Anterior cingulate cortex (tissue), 58 donors: ENCODE data around the gene BRSK1.

Source experiments
- DNase-seq, 58 donors: peaks; one replicate each; lab custom pipeline; 2025; lab: John Stamatoyannopoulos, UW

The BRSK1 gene

DNA sequence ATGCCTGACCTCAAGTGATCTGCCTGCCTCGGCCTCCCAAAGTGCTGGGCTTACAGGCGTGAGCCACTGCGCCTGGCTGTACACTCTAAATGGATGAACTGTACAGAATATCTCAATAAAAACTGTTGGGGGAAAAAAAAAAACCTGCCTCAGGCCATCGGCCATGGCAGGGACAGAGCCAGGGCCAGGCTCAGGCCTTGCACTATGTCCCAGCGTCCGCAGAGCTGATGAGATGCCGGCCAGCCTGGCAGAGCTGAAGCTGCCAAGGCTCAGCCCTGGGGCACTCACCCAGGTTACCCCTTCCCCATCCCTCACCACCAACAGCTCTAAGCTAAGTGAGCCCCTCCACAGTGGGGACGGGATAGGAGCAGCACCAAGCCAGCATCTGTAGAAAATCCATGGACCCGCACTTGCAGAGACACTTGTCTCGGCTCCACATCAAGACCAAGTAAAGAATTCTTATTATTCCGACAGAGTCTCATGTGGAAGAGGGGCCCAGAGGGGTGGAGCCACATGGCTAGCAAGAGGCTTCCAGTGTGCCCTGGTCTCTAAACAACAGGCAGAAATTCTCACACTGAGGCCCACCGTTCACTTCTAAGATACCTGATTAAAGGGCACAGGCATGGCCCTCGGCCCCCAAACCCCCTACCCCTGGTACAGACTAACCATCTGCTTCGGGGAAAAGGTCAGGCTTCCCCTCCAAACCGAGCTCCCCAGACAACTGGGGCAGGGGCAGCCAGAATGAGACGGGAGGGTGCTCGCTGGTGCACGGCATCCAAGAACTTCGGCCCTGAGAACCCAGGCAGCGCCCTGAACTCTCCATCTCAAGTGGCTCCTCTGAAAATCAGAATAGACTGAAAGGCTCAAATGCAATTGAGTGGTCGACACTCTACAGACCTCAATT, 30.8 kb upstream of the BRSK1 start:
- DNase-seq: no peak

DNA sequence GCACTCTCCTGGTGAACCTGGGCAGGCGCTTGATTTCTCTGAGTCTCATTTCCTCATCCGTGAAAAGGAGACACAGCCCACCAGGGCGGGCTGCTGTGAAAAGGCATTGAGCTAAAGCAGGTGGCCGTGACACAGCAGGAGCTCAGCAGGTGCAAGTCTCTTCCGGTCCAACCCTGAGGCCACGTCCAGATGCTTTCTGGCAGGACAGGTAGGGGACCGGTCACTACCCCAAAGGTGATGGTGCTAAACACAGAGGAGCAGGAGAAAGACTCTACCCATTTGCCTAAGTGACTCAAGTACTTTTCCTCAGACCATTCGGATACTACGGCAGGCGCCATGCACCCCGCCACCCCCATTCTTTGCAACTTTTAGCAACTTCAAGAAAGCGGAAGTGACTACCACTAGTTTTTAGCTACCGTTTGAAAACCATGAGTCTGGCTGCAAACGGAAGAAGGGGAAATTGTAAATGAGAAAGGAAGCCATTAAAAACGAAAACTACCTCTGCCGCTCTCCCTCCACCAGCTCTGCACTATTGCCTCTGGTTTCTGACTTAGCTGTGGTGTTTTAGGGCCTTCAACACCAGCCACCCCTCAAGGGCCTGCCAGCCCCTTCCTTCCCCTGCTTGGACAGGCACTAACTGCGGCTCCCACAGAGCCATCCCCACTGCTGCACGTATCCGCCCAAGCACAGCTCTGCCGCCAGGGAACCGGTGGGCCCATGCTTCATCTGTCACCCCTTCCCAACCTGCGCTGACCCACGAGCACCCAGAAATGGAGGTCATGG, 29.8 kb upstream of the BRSK1 start:
- DNase-seq: peak in 1 of 58 donors; percentile 7

DNA sequence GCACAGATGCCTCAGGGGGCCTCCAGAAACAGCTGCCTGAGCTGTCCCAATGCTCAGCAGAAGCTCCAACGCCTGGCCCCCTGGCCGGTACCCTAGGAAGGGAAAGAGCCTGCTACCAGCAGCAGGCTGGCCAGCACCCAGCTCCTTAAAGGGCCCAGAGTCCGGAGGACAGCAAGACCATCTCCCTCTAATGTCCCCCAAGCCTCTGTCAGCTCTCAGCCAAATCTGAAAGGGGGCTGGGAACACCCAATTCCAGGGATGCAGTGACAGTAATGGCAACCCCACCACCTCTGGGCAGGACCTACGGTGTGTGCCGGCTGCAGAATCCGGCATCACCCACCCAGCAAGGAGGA, 29.2 kb upstream of the BRSK1 start:
- DNase-seq: no peak

DNA sequence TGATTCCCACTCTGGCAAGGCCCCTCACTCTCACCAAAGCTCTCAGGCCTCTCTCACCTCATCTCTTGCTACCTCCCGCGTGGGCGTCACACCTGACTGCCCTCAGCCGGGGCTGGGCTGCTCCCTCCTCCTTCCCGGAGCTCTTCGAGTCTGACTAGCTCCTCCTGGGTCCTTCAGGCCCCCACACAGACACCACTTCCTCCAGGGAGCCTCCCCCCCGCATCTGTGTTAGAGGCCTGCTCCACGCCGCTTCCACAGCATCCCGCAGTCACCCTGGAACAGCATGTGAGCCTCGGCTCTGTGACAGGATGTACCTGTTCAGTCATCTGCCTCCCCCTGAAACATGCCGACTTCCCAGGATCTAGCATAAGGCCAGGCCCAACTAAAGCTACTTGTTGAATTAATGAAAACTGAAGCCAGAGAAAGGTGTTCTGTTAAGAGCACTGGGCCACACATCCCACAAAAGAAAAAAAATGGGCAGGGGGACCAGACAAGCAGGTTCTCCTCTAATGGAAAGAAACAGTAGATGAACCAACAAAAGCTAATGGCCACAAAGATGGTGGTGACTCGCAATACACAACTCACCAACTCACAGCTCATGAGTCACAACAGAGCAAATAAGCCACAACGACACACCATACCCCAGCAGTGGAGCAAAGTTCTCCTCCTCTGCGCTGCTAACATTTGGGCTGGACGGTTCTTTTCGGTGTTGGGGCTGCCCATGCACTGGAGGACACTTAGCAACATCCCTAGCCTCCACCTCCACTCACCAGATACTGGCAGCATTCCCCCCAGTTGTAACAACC, 28.0 kb upstream of the BRSK1 start:
- DNase-seq: no peak

DNA sequence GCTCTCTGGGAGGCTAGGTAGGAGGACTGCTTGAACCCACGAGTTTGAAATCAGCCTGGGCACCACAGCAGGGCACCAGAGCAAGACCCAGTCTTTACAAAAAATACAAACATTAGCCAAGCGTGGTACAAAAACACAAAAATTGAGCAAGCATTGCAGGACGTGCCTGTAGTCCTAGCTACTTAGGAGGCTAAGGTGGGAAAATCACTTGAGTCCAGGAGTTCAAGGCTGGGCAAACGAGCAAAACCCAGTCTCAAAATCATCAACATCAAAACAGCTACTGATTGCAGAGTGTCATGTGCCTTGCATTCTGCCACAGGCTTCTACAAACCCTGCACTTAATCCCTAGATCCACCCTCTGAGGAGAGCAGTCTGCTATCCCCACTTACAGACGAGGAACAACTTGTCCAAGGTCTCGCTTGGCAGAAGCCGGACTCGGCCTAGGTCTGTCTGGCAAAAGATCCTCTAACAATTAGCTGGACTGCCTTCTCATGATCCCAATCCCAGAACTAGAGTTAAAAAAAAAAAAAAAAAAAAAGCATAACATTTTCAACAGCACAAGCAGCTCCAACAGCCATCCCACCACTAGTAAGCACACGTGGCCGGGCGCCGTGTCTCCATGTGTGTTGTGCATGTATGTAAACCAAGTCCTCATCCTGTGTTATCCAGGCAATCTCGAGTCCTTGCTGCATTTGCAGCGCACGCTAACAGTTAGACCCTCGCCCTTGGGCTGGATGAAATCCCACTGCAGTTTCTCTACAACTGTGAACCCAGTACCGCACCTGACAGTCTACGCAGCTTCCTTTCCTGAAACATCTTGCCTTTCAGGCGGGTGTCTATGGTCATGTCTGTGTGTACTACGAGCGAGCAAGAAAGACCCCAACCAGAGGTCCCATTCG, 27.0 kb upstream of the BRSK1 start:
- DNase-seq: peak in 1 of 58 donors; percentile 24

DNA sequence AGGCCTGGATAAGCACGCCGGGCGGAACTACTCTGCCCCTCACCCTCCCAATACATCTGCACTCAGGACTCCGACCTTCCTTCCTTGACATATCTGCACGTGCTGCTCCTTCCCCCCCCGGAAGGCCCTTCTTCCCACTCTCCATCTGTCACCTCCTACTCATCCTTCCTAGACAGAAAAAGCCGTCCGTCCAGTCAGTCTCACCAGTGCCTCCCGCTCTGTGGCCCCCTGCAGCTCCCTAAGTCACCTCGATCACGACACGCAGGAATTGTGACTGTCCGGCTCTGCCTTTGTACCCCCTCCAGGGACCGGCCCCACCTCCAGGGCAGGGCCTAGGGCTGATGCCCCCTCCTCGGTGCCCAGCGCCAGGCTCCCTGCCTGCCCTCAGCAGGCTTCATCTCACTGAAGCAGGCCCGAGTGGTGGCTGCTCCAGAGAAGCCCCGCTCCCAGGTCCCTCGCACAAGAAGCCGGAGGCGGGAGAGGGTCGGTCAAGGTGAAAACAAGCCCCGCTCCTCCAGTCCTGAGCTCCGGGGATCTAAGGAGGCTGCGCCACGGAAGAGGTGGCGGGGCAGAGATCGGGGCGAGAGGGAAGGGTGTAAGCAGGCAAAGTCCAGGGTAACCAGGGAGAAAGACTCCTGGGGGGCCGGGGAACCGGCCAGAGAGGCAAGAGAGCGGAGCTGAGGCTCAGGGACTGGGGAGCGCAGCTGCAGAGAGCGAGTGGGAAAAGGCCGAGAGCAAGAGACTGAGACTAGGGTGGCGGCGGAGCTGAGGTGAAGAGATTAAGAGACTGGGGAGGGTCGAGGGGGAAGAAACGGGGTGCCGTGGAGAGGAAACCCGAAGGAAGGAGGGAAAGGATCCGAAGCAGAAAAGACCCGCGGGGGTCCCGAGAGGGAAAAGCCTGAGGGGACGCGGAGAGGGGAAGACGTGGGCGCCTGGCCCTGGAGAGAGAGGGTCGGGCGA, 26.1 kb upstream of the BRSK1 start:
- DNase-seq: peak in 3 of 58 donors; percentile 7 to 18 (median 16)

DNA sequence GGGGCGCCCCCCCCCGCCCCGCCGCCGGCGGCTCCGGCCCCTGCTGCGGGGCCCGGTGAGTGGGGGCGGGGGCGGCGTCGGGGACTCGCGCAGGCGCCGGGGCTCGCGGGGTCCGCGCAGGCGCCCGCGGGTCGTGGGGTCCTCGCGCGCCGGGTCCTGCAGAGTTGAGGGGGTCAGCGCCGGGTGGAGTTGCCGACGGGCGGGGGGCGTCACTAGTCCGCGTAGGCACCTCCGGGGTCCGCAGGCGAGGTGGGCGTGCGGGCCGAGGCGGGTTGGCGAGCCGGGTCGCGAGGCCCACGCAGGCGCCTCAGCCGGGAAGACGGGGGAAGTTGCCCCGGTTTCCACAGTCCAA, 25.3 kb upstream of the BRSK1 start:
- DNase-seq: peak in 12 of 58 donors; percentile 35 to 80 (median 55)

DNA sequence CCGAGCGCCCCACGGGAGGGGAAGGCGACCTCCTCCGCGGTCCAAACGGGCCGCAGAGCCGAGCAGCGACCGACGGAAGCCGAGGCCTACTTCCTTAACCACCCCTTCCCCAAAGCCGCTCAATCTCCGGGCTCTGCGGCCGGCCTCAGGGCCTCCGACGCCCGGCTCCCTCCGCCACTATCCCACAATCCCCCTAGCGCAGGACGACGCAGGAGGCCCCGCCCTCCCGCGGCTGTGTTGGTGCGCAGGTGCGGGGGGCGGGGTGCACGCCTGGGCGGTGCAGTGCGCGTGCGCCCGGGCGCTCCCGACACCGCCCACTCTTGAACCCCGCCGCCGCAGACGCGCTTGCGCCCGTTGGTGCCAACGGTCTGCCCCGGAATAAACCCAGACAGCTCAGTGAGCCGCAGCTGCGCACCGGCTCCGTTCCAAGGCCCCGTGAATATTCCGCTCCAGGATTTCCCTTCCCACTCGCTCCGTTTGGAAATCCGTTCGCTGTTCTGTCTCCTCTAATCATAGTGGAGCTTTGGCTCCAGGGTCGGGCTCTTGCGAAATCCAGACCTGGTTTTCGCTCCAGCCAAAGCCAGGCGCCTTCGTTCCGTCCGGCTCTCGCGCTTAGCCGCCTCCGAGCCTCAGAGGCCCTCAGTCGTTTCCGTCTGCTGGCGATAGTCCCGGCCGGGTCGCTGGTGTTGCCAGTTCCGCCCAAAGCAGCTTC, 24.8 kb upstream of the BRSK1 start, which contains the start of gene PPP6R1:
TSS of gene PPP6R1 (minus strand) at position 190 of the 712 bp plus-strand sequence. CDS start 11,914 bp downstream, outside the sequence.
- DNase-seq: peak; percentile 85 to 99 (median 97)

DNA sequence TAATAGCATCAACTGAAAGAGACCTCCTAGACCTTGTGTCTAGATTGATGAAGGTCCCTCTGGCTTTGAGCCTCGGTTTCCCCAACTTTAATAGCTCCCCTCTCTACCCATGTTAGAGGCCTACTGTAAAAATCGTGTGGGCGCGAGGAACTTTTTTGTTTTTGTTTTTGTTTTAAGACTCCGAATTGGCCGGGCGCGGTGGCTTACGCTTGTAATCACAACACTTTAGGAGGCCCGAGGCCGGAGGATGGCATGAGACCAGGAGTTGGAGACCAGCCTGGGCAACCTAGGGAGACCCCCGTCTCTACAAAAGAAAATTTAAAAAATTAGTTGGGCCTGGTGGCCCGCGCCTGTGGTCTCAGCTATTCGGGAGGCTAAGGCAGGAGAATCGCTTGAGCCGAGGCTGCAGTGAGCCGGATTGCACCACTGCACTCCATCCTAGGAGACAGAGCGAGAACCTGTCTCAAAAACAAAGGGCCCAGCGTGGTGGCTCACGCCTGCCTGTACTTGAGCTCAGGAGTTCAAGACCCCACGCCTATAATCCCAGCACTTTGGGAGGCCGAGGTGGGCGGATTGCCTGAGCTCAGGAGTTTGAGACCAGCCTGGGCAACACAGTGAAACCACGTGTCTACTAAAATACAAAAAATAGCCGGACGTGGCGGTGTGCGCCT, 24.1 kb upstream of the BRSK1 start:
- DNase-seq: peak in 3 of 58 donors; percentile 40 to 53 (median 50)

DNA sequence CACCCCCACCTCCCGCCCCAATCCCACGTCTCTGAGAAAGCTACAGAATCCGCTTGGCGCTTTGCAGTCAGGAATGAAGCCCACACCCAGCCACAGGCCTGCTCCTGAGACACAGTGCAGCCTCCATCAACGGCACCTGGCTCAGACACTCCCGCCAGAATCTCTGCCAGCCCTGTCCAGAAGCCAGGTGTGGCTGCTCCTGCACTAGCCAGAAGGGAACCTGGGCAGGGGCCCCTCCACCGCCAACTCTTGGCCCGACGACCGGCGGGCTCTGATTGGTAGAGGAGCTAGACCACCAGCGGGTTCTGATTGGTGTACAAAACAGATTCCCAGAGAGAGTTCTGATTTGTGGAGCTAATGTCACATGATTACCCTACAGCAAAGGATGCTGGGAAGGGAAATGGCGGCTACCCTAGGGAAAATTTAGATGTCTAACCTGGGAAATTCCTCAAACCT, 22.1 kb upstream of the BRSK1 start:
- no peak for DNase-seq

DNA sequence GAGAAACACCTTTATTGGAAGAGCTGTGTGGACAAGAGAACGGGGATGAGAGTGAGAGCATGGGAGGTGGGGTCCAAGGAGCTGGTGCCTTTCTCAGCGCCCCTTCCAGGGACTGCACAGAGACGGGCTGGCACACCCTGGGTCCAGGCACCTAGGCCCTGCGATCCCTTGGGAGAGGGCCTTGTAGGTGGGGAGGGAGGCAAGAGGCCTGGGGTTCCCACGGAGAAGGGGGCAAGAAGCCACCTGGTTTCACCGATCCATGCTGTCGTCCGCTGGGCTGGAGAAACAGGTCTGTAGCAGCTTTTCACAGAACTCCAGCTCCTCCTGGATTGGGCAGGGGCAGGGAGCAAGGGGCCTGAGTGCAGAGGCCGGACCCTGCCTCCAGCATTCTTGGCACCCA, 21.4 kb upstream of the BRSK1 start:
- DNase-seq: no peak

DNA sequence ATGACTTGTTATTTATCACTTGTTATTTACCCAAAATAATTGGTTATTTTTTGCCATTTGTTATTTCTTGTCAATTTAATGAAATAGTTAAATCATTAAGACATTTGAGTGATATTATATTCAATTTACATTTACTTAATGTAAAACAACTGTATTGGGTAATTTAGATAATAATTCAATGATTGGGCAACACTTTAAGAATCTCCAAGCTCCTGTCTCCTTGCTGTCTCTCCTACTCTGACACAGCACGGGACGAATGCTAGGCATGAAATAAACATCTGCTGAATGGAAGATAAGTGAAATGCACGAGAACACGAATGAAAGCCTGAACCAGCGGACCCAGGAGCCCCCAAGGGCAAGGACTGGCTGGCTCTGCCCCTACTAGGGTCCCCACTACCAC, 19.3 kb upstream of the BRSK1 start:
- no peak for DNase-seq

DNA sequence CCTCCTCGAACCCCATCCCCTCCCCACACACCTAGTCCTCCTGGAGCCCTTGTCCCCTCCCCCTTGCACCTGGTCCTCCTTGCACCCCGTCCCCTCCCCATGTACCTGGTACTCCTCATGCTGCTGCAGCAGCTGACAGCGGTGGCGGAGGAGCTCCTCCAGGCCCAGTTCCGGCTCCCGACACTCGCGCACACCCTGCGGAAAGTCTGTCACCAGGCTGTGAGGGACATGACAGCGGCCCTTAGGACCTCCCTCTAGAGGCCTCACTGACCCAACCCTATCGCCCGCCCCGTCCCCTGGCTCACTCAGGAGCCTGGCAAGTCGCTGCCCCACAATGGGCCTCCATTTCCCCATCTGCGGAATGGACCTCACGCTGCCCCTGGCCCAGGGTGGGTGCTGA, 18.6 kb upstream of the BRSK1 start:
- DNase-seq: no peak

DNA sequence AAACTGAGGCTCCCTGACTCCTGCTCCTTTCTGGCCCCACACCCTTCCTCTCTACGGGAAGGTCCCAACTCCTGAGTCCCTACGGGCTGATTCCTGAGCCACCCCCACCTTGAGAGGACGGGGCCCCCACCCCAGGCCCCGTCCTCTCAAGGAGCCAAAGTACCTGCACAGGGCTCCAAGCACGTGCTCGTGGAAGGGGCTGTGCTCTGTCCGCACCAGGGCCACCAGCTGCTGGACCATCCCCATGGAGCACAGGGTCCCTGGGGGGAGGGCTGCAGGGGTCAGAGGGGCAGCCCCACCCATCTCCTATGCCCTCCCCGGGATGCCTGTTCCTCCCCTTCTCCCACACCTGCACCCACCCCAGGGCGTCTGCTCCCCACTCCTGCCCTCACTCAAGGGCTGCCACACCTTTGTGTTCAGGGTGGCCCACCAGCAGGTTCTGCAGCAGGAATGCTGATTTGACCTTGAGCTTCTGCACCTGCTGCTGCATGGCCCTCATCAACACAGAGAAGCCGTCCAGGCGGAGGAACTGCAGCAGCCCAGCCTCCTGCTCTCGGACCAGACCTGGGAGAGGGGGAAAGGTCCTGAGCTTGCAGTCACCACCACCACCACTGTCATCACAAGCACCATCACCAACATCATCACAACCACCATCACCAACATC, 17.9 kb upstream of the BRSK1 start:
- no peak for DNase-seq

DNA sequence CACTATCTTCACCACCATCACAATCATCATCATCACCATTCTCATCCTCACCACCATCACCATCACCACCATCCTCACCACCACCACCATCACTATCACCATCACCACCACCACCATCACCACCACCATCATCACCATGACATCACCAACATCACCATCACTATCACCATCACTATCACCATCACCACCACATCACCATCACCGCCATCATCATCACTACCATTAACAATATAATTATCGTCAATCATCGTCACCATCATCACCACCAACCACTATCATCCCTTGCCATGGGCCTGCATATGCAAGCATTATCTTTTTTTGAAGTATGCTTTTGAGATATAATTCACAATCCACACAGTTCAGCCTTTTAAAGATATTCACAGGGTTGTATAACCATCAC, 17.4 kb upstream of the BRSK1 start:
- no peak for DNase-seq

DNA sequence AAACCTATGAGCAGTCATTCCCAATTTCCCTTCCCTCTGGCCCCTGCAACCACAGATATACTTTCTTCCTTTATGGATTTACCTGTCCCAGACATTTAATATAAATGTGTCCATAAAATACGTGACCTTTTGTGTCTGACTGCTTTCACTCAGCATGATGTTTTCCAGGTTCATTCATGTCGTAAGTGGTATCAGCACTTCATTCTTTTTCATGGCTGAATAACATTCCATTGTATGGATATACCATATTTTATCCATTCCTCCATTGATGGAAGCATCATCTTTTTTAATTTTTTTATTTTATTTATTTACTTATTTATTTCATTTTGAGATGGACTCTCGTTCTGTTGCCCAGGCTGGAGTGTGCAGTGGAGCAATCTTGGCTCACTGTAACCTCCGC, 17.0 kb upstream of the BRSK1 start:
- no peak for DNase-seq

DNA sequence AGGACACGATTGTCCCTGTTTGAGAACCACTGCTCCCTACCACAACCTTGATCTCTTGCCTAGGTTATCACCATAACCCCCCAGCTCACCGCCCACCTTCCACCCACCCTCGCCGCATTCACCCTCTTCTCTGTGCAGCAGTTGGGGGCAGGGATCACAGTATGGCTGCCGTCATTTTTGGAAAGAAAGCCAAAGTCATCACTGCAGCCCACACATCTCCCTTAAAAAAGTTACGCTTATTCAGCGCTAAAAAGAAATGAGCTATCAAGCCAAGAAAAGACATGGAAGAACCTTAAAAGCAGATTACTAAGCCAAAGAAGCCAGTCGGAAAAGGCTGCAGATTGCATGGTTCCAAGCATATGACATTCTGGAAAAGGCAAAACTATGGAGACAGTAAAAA, 14.5 kb upstream of the BRSK1 start:
- DNase-seq: peak in 11 of 58 donors; percentile 14 to 58 (median 34)
